HG03097 (cell line): ENCODE data around the gene FMR1.

Experiments used
- ATAC-seq: cut with Tn5 transposase; IDR thresholded peaks from one replicate; pipeline ENCODE4 v1.9.1; 2021; ENCODE audit not compliant: unreplicated experiment, low FRiP score

The FMR1 gene

GRCh38 chrX:147911192-147912022 lies at the start of gene FMR1:
Gene FMR1 (plus strand): TSS chrX:147911919. CDS start chrX:147912180, 261 bp downstream.
- peak; percentile 88 for ATAC-seq

GRCh38 chrX:147875866-147876596 lies 35.7 kb upstream of the FMR1 start:
- ATAC-seq, result peak; percentile 99

GRCh38 chrX:147876849-147877646 lies 34.7 kb upstream of the FMR1 start:
- ATAC-seq, result no peak

GRCh38 chrX:147877726-147878125 lies 34.0 kb upstream of the FMR1 start:
- ATAC-seq, result no peak

GRCh38 chrX:147884958-147885357 lies 26.8 kb upstream of the FMR1 start:
- ATAC-seq, result no peak

GRCh38 chrX:147890756-147891155 lies 21.0 kb upstream of the FMR1 start:
- ATAC-seq, result no peak

GRCh38 chrX:147891896-147892295 lies 19.8 kb upstream of the FMR1 start:
- ATAC-seq, result no peak

GRCh38 chrX:147893741-147894140 lies 18.0 kb upstream of the FMR1 start:
- no peak for ATAC-seq

GRCh38 chrX:147894366-147894963 lies 17.3 kb upstream of the FMR1 start:
- no peak for ATAC-seq

- ATAC-seq, result no peak
Measured at GRCh38 chrX:147897117-147897516, 14.6 kb upstream of the FMR1 start.

GRCh38 chrX:147898951-147899350 lies 12.8 kb upstream of the FMR1 start:
- no peak for ATAC-seq

GRCh38 chrX:147899379-147900114 lies 12.2 kb upstream of the FMR1 start:
- ATAC-seq, result peak; percentile 96

- ATAC-seq, result no peak
Measured at GRCh38 chrX:147900349-147900748, 11.4 kb upstream of the FMR1 start.

- ATAC-seq, result no peak
Measured at GRCh38 chrX:147901461-147902126, 10.1 kb upstream of the FMR1 start.

- ATAC-seq, result no peak
Measured at GRCh38 chrX:147902270-147902669, 9.4 kb upstream of the FMR1 start.

GRCh38 chrX:147908106-147908505 lies 3.6 kb upstream of the FMR1 start:
- no peak for ATAC-seq

- ATAC-seq, result no peak
Measured at GRCh38 chrX:147910607-147911006, 1.1 kb upstream of the FMR1 start.

- ATAC-seq, result peak; percentile 23
Measured at GRCh38 chrX:147912093-147912801, 528 bp downstream of the FMR1 start.

GRCh38 chrX:147913570-147913969 lies 1.9 kb downstream of the FMR1 start:
- ATAC-seq, result no peak
